ENCODE measurements around the gene KRT2.

DNA sequence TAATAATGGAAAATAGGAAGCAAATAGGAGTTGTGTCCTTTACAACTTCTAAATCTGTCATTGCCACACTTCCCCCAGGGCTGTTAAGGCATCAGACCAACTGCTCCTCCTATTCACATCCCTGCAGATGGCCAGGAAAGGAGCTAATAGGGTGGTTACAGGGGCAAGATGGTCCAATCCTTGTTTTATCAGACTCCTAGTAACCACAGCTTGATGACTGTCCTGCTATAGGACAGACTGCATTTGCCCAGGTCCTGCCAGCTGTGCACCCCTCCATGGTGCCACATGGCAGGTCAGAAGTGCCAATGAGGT, 10.9 kb upstream of the KRT2 start:
- no peak for TF ChIP-seq EZH2 (IDR thresholded peaks at IDR 0.05; ENCODE audit: insufficient read depth, low read length)
- TF ChIP-seq, protein P1, sequence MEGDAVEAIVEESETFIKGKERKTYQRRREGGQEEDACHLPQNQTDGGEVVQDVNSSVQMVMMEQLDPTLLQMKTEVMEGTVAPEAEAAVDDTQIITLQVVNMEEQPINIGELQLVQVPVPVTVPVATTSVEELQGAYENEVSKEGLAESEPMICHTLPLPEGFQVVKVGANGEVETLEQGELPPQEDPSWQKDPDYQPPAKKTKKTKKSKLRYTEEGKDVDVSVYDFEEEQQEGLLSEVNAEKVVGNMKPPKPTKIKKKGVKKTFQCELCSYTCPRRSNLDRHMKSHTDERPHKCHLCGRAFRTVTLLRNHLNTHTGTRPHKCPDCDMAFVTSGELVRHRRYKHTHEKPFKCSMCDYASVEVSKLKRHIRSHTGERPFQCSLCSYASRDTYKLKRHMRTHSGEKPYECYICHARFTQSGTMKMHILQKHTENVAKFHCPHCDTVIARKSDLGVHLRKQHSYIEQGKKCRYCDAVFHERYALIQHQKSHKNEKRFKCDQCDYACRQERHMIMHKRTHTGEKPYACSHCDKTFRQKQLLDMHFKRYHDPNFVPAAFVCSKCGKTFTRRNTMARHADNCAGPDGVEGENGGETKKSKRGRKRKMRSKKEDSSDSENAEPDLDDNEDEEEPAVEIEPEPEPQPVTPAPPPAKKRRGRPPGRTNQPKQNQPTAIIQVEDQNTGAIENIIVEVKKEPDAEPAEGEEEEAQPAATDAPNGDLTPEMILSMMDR (IDR thresholded peaks at IDR 0.05; ENCODE audit: insufficient read depth, low read depth, low read length) = no peak

All from astrocyte (in vitro differentiated cells and primary cell).